Measurements from ENCODE around the gene TPX2. TPM values are rescaled to one million over a fixed set of nuclear protein-coding genes. Genes with fewer than 3 reads are reported as not detected.

Gene TPX2, protein sequence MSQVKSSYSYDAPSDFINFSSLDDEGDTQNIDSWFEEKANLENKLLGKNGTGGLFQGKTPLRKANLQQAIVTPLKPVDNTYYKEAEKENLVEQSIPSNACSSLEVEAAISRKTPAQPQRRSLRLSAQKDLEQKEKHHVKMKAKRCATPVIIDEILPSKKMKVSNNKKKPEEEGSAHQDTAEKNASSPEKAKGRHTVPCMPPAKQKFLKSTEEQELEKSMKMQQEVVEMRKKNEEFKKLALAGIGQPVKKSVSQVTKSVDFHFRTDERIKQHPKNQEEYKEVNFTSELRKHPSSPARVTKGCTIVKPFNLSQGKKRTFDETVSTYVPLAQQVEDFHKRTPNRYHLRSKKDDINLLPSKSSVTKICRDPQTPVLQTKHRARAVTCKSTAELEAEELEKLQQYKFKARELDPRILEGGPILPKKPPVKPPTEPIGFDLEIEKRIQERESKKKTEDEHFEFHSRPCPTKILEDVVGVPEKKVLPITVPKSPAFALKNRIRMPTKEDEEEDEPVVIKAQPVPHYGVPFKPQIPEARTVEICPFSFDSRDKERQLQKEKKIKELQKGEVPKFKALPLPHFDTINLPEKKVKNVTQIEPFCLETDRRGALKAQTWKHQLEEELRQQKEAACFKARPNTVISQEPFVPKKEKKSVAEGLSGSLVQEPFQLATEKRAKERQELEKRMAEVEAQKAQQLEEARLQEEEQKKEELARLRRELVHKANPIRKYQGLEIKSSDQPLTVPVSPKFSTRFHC
- 10 to 100 TPM in 2 of 4 donors, 1 to 10 TPM in 2; 4.4 to 11.2 (median 9.7) TPM for total RNA-seq

DNA sequence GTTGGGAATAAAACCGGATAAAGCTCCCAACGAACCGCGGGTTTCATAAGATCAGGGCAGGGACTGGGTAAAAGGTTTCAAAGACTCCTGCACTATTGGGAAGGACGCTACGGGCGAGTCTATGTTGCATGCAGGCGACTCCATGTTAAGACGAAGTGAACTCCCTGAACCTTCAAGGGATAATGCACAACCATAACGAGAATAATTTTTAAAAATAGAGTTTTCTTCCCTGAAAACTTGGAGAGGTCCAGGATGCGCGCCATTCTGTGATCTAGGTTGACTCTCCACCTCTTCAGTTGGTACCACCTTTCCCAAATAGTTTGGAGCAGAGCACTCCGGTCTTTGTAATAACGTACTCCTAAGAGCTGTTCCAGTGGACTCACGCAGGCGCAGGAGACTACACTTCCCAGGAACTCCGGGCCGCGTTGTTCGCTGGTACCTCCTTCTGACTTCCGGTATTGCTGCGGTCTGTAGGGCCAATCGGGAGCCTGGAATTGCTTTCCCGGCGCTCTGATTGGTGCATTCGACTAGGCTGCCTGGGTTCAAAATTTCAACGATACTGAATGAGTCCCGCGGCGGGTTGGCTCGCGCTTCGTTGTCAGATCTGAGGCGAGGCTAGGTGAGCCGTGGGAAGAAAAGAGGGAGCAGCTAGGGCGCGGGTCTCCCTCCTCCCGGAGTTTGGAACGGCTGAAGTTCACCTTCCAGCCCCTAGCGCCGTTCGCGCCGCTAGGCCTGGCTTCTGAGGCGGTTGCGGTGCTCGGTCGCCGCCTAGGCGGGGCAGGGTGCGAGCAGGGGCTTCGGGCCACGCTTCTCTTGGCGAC lies at the start of gene TPX2:
TSS of gene TPX2 (plus strand) at position 562 of the 821 bp plus-strand sequence. CDS start 18,187 bp downstream, outside the sequence.
- Histone ChIP-seq H3K36me3 (no peaks in the 10 kb centered on the region), H3K9me3 (no peaks in the 10 kb centered on the region), H3K4me3 (peak within 1 kb of the TSS; percentile 76), H3K4me1 (peaks cover 9% of the 10 kb centered on the region), H3K27ac (peak within 1 kb of the TSS; percentile 74), H3K27me3 (no peaks in the 10 kb centered on the region)
- TF ChIP-seq POLR2AphosphoS5 (IDR thresholded peaks at IDR 0.05) (peak in 1 of 3 donors; percentile 8), POLR2A (IDR thresholded peaks at IDR 0.05) (no peak), EP300 (IDR thresholded peaks at IDR 0.05) (no peak)
- TF ChIP-seq, protein P1, sequence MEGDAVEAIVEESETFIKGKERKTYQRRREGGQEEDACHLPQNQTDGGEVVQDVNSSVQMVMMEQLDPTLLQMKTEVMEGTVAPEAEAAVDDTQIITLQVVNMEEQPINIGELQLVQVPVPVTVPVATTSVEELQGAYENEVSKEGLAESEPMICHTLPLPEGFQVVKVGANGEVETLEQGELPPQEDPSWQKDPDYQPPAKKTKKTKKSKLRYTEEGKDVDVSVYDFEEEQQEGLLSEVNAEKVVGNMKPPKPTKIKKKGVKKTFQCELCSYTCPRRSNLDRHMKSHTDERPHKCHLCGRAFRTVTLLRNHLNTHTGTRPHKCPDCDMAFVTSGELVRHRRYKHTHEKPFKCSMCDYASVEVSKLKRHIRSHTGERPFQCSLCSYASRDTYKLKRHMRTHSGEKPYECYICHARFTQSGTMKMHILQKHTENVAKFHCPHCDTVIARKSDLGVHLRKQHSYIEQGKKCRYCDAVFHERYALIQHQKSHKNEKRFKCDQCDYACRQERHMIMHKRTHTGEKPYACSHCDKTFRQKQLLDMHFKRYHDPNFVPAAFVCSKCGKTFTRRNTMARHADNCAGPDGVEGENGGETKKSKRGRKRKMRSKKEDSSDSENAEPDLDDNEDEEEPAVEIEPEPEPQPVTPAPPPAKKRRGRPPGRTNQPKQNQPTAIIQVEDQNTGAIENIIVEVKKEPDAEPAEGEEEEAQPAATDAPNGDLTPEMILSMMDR (IDR thresholded peaks at IDR 0.05) = peak in 1 of 2 donors; percentile 7
- WGBS = 0% methylated on average over 30 of the region's 54 CpGs
- DNase-seq (ENCODE audit: low spot score in 2 of 2) = peak; percentile 96 to 97

DNA sequence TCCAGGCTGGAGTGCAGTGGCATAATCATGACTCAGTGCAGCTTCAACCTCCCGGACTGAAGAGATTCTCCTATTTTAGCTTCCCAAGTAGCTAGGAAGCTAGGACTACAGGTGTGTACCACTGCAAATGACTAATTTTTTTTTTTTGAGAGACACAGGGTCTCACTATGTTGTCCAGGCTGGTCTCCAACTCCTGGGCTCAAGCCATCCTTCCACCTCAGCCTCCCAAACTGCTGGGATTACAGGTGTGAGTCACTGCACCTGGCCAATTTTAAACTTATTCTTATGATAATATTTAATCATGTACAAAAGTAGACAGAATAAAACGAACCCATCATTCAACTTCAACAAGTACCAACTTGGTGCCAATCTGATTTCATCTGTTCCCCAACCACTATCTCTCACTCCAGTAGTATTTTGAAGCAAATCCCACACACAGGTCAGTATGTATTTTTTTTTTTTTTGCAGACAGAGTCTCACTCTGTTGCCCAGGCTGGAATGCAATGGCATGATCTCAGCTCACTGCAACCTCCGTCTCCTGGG lies 48.9 kb upstream of the TPX2 start:
- WGBS = 69% methylated on average over 3 of the region's 3 CpGs
- H3K4me3 ChIP-seq = no peak overlapping the region
- H3K36me3 ChIP-seq = peaks cover 16% of the 10 kb centered on the region
- no peaks in the 10 kb centered on the region for H3K27me3 ChIP-seq
- H3K27ac ChIP-seq = no peak overlapping the region
- no peak for TF ChIP-seq POLR2A (IDR thresholded peaks at IDR 0.05)
- TF ChIP-seq, protein P1 (IDR thresholded peaks at IDR 0.05) = no peak
- no peak for TF ChIP-seq EP300 (IDR thresholded peaks at IDR 0.05)
- TF ChIP-seq POLR2AphosphoS5 (IDR thresholded peaks at IDR 0.05) = no peak
- no peak for DNase-seq (ENCODE audit: low spot score in 2 of 2)
- H3K9me3 ChIP-seq = no peaks in the 10 kb centered on the region
- peaks cover 46% of the 10 kb centered on the region for H3K4me1 ChIP-seq

DNA sequence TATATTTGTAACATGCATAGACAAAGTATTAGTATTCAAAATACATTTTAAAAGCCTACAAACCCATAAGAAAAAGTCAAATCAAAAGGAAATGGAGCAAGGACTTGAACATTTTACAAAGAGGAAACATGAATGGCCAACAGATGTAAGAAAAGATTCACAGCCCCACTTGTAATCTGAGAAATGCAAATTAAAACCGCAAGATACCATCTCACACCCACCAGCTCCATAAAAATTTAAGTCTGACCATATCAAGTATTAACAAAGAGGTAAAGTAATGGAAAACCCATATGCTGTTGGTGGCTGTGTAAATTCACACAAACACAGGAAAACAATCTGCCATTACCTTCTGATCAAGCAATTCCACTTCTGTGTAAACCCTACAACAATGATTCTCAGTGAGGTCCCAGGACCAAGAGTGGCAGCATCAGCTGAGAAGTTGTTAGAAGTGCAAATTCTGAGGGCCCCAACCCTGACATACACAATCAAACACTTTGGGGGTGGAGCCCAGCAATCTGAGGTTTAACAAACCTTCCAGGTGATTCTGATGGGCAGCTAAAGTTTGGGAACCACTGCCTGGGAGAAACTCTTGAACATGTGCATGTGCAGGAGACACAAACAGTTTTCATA lies 47.3 kb upstream of the TPX2 start:
- no peak for DNase-seq (ENCODE audit: low spot score in 2 of 2)
- H3K9me3 ChIP-seq = no peaks in the 10 kb centered on the region
- H3K4me3 ChIP-seq = no peak overlapping the region
- H3K27me3 ChIP-seq = no peaks in the 10 kb centered on the region
- peaks cover 45% of the 10 kb centered on the region for H3K4me1 ChIP-seq
- 19% methylated on average over 1 of the region's 1 CpG for WGBS
- H3K27ac ChIP-seq = no peak overlapping the region
- TF ChIP-seq, protein P1 (IDR thresholded peaks at IDR 0.05) = no peak
- H3K36me3 ChIP-seq = peaks cover 10% of the 10 kb centered on the region

DNA sequence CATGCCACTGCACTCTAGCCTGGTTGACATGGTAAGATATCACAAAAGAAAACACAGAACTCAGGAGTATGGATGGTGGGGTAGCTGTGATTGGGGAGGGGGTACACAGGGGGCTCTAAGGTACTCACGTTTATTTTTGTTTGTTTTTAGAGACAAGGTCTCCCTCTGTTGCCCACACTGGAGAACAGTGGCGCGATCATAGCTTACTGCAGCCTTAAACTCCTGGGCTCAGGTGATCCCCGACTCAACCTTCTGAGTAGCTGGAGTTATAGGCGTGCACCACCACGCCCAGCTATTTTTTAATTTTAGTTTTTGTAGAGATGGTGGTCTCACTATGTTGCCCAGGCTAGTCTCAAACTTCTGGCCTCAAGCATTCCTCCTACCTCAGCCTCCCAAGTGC lies 45.7 kb upstream of the TPX2 start:
- Histone ChIP-seq H3K4me1 (peaks cover 49% of the 10 kb centered on the region), H3K27me3 (no peaks in the 10 kb centered on the region), H3K36me3 (peaks cover 5% of the 10 kb centered on the region), H3K9me3 (no peaks in the 10 kb centered on the region), H3K4me3 (no peak overlapping the region), H3K27ac (peak overlapping the region; percentile 59)
- WGBS = 82% methylated on average over 6 of the region's 6 CpGs
- TF ChIP-seq, protein P1 (IDR thresholded peaks at IDR 0.05) = no peak
- no peak for TF ChIP-seq POLR2A (IDR thresholded peaks at IDR 0.05)
- TF ChIP-seq POLR2AphosphoS5 (IDR thresholded peaks at IDR 0.05) = no peak
- no peak for DNase-seq (ENCODE audit: low spot score in 2 of 2)
